GM12872 (cell line): ENCODE results near the gene CA10.

Experiments used
- TF ChIP-seq, protein P1 (sequence below): IDR thresholded peaks from 3 replicates; pipeline ENCODE4 v1.5.1; 2011; ENCODE audit warnings: low read depth, mild to moderate bottlenecking, low read length, moderate library complexity; ENCODE audit not compliant: insufficient read depth

CA10 gene

DNA sequence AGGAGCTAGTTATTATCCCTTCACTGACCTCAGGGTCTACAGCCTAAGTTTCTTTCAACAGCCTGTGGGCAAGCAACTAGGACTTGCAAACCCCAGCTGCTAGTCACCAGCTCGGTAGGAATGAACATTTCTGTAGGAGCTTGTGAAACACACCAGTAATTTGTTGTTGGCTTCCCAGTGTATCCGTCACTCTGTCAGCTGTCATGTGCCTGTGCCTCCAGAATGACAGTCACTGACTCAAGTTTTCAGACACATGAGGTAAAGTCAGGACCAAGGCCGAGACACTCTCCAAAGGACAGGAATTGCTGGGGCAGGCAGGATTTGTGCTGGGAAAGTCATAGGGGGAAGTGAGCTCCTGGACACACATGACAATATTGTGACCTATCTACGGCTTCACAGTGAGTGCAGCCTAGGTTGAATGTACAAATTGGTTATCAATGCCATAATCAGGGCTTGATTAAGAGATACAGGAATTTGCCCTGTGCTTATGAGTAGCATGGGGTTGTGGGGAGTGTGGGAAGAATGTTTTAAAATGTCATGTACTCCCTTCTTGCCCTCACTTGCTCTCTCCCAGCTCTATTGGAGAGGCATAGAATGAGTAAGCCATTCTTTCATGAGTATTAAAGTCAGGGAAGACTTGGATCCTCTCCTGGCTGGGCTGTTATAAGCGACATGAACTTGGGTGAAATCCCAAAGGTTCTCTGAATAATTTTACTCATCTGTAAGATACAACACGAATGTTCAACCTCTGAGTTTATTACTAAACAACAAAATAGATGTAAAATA is 506.8 kb downstream of the CA10 start:
- TF ChIP-seq, protein P1, sequence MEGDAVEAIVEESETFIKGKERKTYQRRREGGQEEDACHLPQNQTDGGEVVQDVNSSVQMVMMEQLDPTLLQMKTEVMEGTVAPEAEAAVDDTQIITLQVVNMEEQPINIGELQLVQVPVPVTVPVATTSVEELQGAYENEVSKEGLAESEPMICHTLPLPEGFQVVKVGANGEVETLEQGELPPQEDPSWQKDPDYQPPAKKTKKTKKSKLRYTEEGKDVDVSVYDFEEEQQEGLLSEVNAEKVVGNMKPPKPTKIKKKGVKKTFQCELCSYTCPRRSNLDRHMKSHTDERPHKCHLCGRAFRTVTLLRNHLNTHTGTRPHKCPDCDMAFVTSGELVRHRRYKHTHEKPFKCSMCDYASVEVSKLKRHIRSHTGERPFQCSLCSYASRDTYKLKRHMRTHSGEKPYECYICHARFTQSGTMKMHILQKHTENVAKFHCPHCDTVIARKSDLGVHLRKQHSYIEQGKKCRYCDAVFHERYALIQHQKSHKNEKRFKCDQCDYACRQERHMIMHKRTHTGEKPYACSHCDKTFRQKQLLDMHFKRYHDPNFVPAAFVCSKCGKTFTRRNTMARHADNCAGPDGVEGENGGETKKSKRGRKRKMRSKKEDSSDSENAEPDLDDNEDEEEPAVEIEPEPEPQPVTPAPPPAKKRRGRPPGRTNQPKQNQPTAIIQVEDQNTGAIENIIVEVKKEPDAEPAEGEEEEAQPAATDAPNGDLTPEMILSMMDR: no peak

DNA sequence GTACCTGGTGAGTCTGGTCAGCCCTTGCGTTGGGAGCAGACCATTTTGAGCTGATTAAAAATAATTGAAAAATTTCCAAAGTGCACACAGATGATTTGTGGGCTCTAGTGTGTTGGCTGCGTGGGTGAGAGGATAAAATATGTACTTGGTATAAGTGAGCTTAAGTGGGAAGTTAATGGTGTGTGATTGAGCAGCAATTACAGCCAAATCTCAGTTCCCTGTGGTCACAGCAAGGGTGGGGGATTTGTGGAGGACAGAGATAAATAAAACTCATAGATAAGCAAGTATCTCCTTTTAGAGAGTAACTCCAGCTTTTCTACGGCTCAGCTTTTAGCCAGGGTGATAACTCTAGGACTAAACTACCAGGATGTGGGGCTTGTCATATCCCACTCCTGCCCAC is 507.7 kb downstream of the CA10 start:
- TF ChIP-seq, protein P1: no peak

DNA sequence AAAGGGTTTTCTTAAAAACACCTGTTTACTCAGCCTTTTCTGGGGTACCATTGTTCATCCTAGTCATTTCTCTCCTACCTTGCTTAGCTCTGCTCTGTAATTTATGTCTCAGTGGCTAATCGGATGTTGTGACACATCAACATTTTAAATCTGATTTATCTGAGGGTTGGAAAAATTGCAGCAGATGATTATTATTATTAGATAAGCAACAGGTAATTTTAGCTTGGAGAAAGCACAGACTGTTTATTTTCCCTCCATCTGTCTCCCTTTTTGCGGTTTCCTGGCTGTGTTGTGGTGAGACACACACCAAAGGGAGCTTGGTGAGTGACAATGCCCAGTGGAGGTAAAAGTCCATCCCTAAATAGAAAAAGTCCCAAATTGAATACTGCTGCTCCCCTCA is 508.3 kb downstream of the CA10 start:
- TF ChIP-seq, protein P1: no peak

DNA sequence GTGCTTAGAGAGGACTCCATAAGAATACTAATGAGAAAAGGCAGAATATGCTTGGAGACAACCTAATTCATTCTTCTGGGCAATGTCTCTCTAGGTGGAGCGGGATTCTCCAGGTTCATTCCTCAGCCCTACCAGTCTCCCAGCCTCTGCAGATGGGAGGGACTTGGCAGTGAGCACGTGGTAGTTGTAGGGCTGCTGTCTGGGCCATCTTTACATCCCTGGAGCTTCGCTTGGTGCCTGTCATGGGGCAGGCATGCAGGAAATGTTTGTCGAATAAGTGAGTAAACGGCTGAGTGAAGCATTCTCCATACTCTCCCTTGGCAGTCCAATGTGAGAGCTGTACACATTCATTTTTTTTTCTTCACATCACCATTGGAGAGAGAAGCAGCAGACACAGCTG is 510.7 kb downstream of the CA10 start:
- TF ChIP-seq, protein P1: no peak

DNA sequence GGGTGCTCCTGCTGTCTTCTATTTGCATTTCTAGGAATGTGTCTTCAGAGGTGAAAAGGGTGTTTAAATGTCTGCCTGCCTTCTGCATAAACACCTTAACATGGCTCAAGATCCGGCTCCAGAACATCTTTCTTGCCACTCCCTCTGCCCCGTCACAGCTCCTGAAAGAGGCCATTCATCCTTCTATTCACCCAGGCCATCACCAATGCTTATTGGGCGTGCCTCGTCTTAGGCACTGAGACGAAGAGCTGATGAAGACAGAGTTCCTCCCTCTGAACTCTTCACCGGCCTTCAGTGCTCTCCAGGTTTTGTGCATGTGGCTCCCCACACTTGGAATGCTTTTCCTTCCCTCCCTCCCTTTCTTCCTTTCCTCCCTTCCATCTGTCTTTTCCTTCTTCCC is 511.4 kb downstream of the CA10 start:
- TF ChIP-seq, protein P1: no peak

DNA sequence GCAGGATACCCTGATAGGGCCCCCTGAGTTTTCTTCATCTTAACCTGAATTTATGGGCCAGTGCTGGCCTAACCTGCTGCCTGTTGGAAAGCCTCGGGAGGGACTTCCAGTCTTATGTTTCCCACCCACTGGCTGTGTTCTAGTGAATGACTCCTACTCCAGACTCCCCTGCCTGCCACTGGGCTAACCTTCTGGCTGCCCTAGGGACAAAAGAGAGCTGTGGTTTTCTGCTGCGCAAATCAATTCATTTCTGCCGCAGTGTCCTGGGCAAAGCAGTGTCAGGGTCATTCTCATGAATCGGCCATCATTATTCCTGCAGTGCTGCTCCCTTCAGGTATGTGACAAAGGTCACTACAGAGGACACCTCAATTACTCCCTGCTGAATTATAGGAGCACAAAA is 512.0 kb downstream of the CA10 start:
- TF ChIP-seq, protein P1: no peak

DNA sequence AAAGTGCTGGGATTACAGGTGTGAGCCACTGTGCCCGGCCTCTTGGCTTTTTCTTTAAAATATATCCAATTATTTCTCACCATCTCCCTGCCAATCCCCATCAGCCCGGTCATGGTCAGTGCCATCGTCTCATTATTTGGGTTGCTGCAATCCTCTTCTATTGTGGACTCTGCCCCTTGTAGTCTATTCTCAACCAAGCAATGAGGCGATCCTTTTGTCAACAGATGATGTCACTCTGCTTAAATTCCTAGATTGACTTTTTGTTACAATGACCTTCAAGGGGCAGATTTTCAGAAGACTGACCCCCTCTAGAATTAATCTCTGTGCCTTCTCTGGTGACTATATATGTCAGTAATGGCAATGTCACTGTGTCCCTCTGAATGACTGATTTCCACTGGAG is 513.5 kb downstream of the CA10 start:
- TF ChIP-seq, protein P1: no peak
